NK-92 (cell line): ENCODE data around the gene MMP11.

Source experiments
- DNase-seq: peaks from one replicate; lab custom pipeline; 2025; ENCODE audit not compliant: unreplicated experiment; lab: John Stamatoyannopoulos, UW

The MMP11 gene

DNA sequence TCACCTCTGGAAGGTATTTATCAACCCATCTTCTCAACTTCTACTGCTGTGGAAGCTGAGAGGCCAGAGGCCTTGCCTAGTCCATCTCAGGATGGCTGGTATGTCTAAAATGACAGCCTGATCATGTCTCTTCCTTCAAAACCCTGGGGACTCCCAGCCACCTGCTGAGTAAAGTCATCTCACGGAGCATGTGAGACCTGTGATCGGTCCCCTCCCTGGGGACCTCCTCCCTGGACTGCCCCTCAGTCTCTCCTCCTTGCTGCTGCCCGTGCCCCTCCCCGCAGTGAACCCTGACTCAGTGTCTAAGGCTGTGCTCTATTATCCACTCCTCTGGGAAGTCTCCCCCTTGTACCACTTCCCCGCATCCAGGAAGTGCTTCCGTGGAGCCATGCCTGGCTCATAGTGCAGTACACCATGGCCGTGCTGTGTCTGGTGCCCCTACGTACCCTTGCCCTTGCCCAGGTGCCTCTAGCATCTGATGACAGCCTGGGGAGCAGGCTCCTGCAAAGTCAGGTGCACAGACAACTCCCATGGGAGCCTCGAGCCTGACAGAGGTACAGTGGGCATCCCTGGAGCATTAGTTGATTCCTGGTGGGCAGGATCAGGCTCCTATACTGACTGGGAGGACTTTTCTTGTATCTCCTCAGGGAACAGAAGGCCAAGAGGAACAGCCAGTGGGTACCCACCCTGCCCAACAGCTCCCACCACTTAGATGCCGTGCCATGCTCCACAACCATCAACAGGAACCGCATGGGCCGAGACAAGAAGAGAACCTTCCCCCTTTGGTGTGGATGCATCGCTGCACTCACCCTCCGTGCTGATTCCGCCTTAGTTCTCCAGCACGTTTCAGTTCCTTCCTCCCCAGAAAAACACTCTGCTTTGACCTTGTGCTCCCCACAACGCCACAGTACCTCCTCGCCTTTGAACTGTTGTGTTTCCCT lies 27.9 kb downstream of the MMP11 start:
- DNase-seq = no peak

DNA sequence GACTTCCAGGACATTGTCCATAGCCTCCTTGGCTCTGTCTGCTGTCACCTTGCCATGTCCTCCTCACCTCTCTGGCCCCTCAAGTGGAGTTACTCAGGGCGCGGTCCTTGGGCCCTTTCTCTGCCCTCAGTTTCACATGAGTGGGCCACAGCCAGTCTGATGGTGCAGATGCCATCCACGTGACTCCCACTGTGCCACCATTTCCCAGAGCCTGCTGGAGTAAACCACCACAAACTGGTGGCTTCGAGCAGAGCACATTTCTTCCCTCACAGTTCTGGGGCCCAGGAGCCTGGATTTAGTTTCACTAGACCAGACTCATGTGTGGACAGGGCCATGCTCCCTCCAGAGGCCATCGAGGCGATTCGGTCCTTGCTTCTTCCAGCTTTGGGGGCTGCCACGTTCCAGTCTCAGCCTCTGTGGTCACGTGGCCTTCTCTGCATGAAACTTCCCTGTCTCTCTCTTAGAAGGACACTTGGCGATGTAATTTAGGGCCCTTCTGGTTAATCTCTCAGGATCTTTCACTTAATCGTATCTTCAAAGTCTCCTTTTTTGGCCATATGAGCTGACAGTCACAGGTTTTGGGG lies 28.7 kb downstream of the MMP11 start:
- DNase-seq = no peak

DNA sequence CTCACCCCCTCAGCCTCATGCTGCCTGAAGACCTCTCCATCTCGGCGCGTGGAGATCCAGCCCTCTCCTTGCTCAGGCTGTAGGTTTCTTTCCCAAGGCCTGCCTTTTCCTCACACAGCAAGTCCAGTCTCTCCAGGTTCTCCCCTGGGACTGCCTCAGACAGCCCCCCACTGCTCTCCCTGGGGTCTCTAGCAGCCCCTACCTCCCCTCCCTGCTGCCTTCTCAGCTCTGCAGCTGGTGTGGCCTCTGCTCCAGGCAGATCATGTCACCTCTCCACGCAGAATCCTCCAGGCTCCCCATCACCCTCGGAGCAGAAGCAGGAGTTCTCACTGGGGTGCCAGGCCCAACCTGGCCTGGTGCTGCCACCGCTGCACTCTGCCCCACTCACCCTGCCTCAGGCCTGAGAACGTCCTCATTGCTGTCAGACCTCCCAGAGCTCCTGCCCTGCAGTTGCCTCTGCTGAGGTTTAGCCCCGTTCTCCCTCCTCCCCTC lies 29.3 kb downstream of the MMP11 start:
- DNase-seq = no peak

GRCh38 chr22:23803001-23803819 lies 30.6 kb downstream of the MMP11 start:
- DNase-seq = no peak

GRCh38 chr22:23804781-23805291 lies 32.2 kb downstream of the MMP11 start:
- no peak for DNase-seq

DNA sequence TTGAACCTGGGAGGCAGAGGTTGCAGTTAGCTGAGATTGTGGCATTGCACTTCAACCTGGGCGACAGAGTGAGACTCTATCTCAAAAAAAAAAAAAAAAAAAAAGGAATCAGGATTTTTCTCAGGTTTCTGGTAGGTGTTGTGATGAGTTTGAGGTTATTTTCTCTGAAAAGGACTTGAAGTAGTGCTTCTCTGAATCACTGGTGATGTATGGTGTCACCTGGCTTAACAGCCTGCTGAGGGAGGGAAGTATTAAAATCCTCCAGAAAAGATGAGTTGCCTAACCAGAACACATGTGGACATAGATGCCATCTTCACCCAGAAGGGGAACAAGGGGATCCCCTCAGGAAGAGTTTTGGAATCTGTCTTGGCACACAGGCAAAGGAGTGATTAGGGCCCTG lies 34.2 kb downstream of the MMP11 start:
- DNase-seq = no peak

DNA sequence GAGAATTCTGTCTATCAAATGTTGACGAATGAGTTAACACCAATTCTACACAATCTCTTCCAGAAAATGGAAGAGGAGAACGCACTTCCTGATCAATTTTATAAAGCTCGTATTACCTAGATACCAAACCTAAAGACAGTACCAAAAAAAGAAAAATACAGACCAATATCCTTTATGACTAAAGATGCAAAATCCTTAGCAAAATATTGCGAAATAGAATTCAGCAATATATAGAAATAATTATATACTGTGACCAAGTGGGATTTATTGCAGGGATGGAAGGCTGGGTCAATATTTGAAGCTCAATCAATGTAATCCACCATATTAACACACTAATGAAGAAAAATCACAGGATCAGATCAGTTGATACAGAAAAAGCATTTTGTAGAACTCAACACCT lies 39.7 kb downstream of the MMP11 start:
- DNase-seq = no peak

- DNase-seq = no peak
These were observed 43.0 kb downstream of the MMP11 start for GRCh38 chr22:23815541-23816155.

GRCh38 chr22:23816156-23816976 lies 43.7 kb downstream of the MMP11 start:
- no peak for DNase-seq

DNA sequence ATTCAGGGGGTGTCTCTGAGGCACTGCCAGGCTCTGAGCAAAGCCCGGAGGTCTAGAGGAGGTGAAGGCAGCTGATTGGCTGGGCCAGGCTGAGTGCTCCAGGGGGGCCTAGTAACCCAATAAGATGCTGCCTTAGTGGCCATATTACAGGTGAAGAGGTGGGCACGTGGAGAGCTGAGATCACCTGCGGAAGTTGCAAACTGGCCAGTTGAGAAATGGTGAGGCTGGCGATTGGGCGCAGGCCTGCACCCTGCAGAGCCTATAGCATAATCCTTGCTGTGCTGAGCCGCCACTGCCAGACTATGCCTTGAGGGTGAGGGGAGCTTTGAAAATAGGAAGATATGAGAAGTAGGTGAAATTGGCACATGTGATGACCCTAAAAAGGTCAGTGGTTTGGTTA lies 44.5 kb downstream of the MMP11 start:
- DNase-seq = no peak

DNA sequence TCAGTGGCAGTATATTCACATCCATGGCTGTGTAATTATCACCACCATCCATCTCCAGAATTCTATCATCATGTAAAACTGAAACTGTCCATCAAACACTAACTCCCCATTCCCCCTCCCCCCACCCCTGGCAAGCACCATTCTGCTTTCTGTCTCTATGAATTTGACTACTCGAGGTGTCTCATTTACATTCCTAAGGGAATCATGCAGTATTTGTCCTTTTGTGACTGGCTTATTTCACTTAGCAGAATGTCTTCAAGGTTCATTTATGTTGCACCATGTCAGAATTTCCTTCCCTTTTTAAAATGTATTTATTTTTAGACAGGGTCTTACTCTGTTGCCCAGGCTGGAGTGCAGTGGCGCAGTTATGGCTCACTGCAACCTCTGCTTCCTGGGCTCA lies 45.9 kb downstream of the MMP11 start:
- no peak for DNase-seq

DNA sequence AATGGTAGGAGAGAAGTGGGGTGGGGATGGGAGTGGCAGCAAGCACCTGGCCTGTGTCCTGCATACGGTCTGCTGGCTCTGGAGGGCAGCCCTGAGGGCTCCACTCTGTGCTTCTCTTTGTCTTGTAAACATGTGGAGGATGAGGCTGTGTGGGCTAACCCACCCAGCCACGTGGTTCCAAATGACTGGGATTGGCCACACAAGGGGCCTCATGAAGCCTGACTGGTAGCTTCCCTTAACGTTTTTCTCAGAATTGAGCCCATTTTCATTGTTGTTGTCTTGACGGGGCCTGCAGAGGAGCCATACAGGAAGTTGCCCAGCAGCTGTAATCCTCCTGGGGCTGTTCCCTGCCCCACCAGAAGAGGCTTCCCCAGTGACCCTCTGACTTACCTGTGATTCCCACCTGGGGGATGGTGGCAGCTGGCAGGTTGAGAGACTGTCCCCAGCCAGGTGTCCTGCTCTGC lies 48.1 kb downstream of the MMP11 start:
- no peak for DNase-seq

- no peak for DNase-seq
These were observed 49.5 kb downstream of the MMP11 start for GRCh38 chr22:23822101-23822671.

GRCh38 chr22:23823331-23823791 lies 50.7 kb downstream of the MMP11 start:
- no peak for DNase-seq

DNA sequence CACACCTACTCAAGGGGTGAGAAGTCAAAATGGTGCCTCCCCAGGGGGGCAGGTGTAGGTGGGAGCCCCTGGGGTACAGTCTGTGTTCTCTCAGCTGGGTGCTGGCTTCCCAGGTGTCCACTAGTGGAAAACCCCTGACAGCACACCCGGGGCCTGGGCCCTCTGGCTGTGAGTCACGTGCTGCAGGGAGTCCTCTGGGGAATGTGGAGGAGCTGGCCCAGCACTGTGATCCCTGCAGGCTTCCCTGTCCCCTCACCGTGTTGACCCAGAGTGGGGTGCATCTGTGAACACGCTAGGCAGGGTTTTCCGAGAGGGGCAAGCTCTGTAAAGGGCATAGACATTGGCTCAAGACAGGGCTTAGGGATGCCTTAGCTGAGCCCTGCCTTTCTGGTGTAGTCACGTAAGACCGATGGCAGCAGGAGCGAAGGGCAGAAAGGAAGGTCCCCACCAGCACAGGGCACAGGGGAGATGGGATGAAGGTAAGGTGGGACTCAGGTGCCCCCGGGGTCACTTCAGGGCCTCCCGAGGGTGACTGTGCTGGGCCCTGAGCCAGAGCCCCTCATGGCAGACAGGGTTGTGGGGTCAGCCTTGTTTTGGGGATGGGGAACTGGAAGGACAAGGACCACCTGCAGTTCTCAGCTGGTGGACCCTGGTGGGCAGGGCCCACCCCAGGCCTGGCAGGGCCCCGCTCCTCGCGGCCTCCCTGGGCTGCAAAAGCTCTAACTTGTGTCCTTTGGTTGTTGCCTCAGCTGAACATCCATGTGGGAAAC lies 52.0 kb downstream of the MMP11 start:
- no peak for DNase-seq

DNA sequence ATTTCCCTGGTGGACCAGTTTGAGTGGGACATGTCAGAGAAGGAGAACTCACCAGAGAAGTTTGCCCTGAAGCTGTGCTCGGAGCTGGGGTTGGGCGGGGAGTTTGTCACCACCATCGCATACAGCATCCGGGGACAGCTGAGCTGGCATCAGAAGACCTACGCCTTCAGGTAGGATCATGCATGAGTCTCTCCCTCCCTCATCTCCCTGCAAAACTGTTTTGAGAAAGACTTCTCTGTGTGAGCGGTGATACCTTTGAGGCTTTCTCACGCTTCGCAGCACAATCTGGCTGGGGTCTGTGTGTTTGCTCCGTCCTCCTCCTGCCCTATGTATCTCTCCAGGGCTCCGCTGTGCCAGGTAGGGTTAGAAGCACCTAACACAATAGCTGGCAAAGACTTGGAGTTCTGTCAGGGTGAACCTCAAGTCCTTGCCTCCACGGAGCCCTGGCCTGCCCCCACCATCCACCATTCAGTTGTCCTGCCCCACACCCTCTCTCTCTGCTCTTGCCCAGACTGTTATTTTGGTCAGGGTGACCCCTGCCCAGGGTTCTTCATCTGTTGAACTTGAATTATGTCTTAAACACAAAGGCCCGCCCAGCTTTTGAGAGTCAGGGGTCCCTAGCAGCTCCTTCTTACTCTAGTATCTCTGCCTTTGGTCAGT lies 52.7 kb downstream of the MMP11 start:
- no peak for DNase-seq

GRCh38 chr22:23826510-23827350 lies 54.1 kb downstream of the MMP11 start:
- DNase-seq = no peak
